ENCODE measurements around the gene KRTAP10-11.

KRTAP10-11 gene

DNA sequence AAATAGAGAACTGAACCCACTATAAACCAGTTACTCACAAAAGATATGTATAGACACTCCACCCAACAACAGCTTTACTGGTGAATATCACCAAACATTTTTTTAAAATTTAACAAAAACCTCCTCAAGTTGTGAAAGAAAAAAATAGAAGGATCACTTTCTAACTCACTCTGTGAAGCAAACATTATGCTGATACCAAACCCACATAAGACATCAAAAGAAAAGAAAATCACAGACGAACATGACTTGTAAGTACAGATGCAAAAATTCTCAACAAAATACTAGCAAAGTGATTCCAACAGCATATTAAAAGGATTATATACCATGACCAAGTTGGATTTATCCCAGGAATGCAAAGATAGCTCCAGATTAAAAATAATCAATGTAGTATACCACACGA lies 45.5 kb downstream of the KRTAP10-11 start:
- H2AFZ ChIP-seq (ENCODE audit: low read depth, low read length), result no peak overlapping the region
- no peak for DNase-seq
- no peak overlapping the region for H3K4me2 ChIP-seq (ENCODE audit: insufficient read depth, low read length)
- no peaks in the 10 kb centered on the region for H3K27me3 ChIP-seq (ENCODE audit: insufficient read depth, low read length, poor library complexity)
- H4K20me1 ChIP-seq (ENCODE audit: insufficient read depth, low read length), result no peaks in the 10 kb centered on the region
- H3K9me3 ChIP-seq (ENCODE audit: insufficient read depth, low read length, severe bottlenecking), result no peaks in the 10 kb centered on the region
- TF ChIP-seq, protein P1, sequence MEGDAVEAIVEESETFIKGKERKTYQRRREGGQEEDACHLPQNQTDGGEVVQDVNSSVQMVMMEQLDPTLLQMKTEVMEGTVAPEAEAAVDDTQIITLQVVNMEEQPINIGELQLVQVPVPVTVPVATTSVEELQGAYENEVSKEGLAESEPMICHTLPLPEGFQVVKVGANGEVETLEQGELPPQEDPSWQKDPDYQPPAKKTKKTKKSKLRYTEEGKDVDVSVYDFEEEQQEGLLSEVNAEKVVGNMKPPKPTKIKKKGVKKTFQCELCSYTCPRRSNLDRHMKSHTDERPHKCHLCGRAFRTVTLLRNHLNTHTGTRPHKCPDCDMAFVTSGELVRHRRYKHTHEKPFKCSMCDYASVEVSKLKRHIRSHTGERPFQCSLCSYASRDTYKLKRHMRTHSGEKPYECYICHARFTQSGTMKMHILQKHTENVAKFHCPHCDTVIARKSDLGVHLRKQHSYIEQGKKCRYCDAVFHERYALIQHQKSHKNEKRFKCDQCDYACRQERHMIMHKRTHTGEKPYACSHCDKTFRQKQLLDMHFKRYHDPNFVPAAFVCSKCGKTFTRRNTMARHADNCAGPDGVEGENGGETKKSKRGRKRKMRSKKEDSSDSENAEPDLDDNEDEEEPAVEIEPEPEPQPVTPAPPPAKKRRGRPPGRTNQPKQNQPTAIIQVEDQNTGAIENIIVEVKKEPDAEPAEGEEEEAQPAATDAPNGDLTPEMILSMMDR (IDR thresholded peaks at IDR 0.05; ENCODE audit: borderline replicate concordance, extremely low read depth, low read length, poor library complexity, severe bottlenecking), result no peak
- no peak for TF ChIP-seq EZH2 (IDR thresholded peaks at IDR 0.05; ENCODE audit: borderline replicate concordance, low read depth, low read length, severe bottlenecking)
- no peak overlapping the region for H3K9ac ChIP-seq (ENCODE audit: low read depth, low read length)
- no peak overlapping the region for H3K4me3 ChIP-seq (ENCODE audit: low read depth in 1 of 2, low read length in 2 of 2)
- no peaks in the 10 kb centered on the region for H3K36me3 ChIP-seq (ENCODE audit: insufficient read depth, low read length)
- H3K27ac ChIP-seq (ENCODE audit: low read length), result no peak overlapping the region
- no peak for ATAC-seq (ENCODE audit: insufficient read depth, low read depth)
- H3K4me1 ChIP-seq (ENCODE audit: insufficient read depth, low read length), result no peaks in the 10 kb centered on the region
- H3K79me2 ChIP-seq (ENCODE audit: insufficient read depth, low read length), result no peaks in the 10 kb centered on the region

DNA sequence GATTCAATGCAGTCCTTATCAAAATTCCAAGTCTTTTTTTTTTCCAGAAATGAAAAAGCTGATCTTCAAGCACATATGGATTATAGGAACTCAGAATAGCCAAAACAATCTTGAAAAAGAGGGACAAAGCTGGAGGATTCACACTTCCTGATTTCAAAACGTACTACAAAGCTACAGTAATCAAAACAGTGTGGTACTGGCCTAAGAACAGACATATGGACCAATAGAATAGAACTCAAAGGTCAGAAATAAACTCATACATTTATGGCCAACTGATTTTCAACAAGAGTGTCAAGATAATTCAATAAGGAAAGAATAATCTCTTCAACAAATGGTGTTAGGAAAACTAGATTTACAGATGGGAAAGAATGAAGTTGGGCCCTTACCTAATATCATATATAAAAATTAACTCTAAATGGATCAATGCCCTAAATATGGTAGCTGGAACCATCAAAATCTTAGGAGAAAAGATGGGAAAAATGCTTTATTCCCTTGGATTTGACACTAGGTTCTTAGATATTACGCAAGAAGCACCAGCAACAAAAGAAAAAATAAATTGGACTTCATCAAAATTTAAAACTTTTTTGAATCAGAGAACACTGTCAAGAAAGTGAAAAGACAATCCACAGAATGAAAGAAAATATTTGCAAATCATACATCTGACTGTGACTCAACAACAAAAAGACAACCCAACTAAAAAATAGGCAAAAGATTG lies 46.7 kb downstream of the KRTAP10-11 start:
- no peaks in the 10 kb centered on the region; the same call in 1 of the 2 replicates for H4K20me1 ChIP-seq (ENCODE audit: insufficient read depth, low read length)

DNA sequence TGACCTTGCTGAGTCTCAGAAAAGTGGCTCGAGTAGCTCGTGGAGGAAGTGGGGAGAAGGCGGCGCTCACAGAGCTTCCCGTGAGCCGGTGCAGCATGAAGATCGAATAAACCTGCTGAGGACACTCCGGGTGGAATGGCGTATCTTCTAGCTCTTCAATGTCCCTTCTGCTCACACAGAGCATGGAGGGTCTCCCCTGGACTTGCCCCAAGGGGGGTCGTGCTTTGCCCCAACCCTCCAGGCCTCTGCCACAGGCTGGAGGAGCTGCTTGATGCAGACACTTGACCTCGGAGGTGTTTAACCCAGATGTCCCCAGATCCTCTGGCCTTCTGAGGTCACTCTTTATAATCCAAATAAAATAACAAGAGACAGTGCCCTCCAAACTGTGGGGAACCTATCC lies 48.6 kb downstream of the KRTAP10-11 start:
- no peaks in the 10 kb centered on the region for H3K4me1 ChIP-seq (ENCODE audit: insufficient read depth, low read length)
- H3K27me3 ChIP-seq (ENCODE audit: insufficient read depth, low read length, poor library complexity), result peaks cover under 1% of the 10 kb centered on the region
- H3K36me3 ChIP-seq (ENCODE audit: insufficient read depth, low read length), result no peaks in the 10 kb centered on the region
- no peak overlapping the region for H2AFZ ChIP-seq (ENCODE audit: low read depth, low read length)
- no peaks in the 10 kb centered on the region for H3K9me3 ChIP-seq (ENCODE audit: insufficient read depth, low read length, severe bottlenecking)
- H3K9ac ChIP-seq (ENCODE audit: low read depth, low read length), result no peak overlapping the region
- H3K4me3 ChIP-seq (ENCODE audit: low read depth in 1 of 2, low read length in 2 of 2), result no peak overlapping the region
- H3K4me2 ChIP-seq (ENCODE audit: insufficient read depth, low read length), result no peak overlapping the region
- TF ChIP-seq EZH2 (IDR thresholded peaks at IDR 0.05; ENCODE audit: borderline replicate concordance, low read depth, low read length, severe bottlenecking), result no peak
- TF ChIP-seq, protein P1 (IDR thresholded peaks at IDR 0.05; ENCODE audit: borderline replicate concordance, extremely low read depth, low read length, poor library complexity, severe bottlenecking), result no peak
- H4K20me1 ChIP-seq (ENCODE audit: insufficient read depth, low read length), result no peaks in the 10 kb centered on the region; the same call in 1 of the 2 replicates
- no peaks in the 10 kb centered on the region for H3K79me2 ChIP-seq (ENCODE audit: insufficient read depth, low read length)
- H3K27ac ChIP-seq (ENCODE audit: low read length), result no peak overlapping the region
- ATAC-seq (ENCODE audit: insufficient read depth, low read depth), result no peak
- DNase-seq, result no peak

More for the DNA sequence above, 46.7 kb downstream of the KRTAP10-11 start:
- no peaks in the 10 kb centered on the region for H3K9me3 ChIP-seq (ENCODE audit: insufficient read depth, low read length, severe bottlenecking)
- H3K79me2 ChIP-seq (ENCODE audit: insufficient read depth, low read length), result no peaks in the 10 kb centered on the region
- H3K4me2 ChIP-seq (ENCODE audit: insufficient read depth, low read length), result no peak overlapping the region
- H3K9ac ChIP-seq (ENCODE audit: low read depth, low read length), result no peak overlapping the region
- H3K4me1 ChIP-seq (ENCODE audit: insufficient read depth, low read length), result no peaks in the 10 kb centered on the region
- H3K4me3 ChIP-seq (ENCODE audit: low read depth in 1 of 2, low read length in 2 of 2), result no peak overlapping the region
- no peaks in the 10 kb centered on the region for H3K27me3 ChIP-seq (ENCODE audit: insufficient read depth, low read length, poor library complexity)
- H3K36me3 ChIP-seq (ENCODE audit: insufficient read depth, low read length), result no peaks in the 10 kb centered on the region
- no peak overlapping the region for H2AFZ ChIP-seq (ENCODE audit: low read depth, low read length)
- H3K27ac ChIP-seq (ENCODE audit: low read length), result no peak overlapping the region
- no peak for DNase-seq
- ATAC-seq (ENCODE audit: insufficient read depth, low read depth), result no peak
- no peak for TF ChIP-seq EZH2 (IDR thresholded peaks at IDR 0.05; ENCODE audit: borderline replicate concordance, low read depth, low read length, severe bottlenecking)
- TF ChIP-seq, protein P1 (IDR thresholded peaks at IDR 0.05; ENCODE audit: borderline replicate concordance, extremely low read depth, low read length, poor library complexity, severe bottlenecking), result no peak

Data from DND-41 (cell line).